Measurements from ENCODE around the gene ZNF488.

DNA sequence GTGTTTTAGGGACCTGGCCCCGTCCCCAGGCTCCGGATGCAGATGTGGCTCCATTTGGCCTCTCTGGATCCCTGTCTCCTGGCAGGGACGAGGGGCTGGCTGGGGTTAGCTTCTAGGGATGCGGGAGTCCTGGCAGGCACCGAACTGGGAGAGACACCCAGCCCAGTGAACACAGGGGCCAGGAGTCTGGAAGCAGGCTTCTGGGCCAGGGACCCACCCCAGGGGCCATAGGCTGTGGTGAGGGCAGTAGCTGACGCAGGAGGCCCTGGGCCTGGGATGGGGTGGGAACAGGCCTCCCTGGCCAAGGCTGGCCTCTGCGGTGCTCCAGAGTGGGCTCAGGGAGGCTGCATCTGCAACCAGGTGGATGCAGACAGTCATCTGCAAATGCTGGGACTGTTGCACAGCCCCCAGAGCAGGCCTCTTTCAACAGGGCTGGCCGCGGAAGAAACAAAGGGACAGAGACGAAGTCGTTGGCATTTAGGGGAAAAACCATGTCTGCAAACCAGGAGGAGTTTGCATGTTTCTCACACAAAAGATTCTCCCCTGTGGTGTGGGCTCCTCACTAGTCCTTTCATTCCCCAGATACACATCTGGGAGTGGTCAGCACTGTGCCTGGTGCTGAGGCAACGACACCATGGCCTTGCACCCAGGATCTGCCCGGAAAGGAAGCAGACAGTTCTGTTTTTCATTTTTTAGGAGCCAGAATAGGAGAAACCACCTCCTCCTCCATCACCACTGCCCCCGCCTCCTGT, 36.4 kb upstream of the ZNF488 start:
- TF ChIP-seq, protein P1, sequence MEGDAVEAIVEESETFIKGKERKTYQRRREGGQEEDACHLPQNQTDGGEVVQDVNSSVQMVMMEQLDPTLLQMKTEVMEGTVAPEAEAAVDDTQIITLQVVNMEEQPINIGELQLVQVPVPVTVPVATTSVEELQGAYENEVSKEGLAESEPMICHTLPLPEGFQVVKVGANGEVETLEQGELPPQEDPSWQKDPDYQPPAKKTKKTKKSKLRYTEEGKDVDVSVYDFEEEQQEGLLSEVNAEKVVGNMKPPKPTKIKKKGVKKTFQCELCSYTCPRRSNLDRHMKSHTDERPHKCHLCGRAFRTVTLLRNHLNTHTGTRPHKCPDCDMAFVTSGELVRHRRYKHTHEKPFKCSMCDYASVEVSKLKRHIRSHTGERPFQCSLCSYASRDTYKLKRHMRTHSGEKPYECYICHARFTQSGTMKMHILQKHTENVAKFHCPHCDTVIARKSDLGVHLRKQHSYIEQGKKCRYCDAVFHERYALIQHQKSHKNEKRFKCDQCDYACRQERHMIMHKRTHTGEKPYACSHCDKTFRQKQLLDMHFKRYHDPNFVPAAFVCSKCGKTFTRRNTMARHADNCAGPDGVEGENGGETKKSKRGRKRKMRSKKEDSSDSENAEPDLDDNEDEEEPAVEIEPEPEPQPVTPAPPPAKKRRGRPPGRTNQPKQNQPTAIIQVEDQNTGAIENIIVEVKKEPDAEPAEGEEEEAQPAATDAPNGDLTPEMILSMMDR (IDR thresholded peaks at IDR 0.05): no peak
- TF ChIP-seq EZH2 (IDR thresholded peaks at IDR 0.05; ENCODE audit: borderline replicate concordance, insufficient read depth, low read depth, low read length, poor library complexity, severe bottlenecking): no peak

Data from B cell (primary cell).